PFSK-1 (cell line): ENCODE measurements around the gene PTPN22.

Experiments
- FOXP2 ChIP-seq: optimal IDR thresholded peaks from 2 replicates; pipeline ENCODE3; 2011; ENCODE audit warnings: borderline replicate concordance, control low read depth, inconsistent platforms; ENCODE audit not compliant: insufficient read depth; ENCODE audit errors: extremely low read length, extremely low read depth
- POLR2AphosphoS5 ChIP-seq: IDR thresholded peaks from 2 replicates; pipeline ENCODE4 v1.6.1; 2012; ENCODE audit warnings: low read depth, mild to moderate bottlenecking, control low read depth, low read length, moderate library complexity
- REST ChIP-seq, 2 experiments: IDR thresholded peaks; 2 replicates each; pipeline versions ENCODE4 v1.6.1 to v1.8.0; 2011 to 2012; ENCODE audit warnings: low read depth in 2 of 2, low read length in 2 of 2, control low read depth in 1 of 2, inconsistent platforms in 1 of 2, mild to moderate bottlenecking in 1 of 2, moderate library complexity in 1 of 2; ENCODE audit not compliant: insufficient read depth in 1 of 2
- SIN3A ChIP-seq: IDR thresholded peaks from 2 replicates; pipeline ENCODE4 v1.6.1; 2012; ENCODE audit warnings: mild to moderate bottlenecking, low read length, moderate library complexity, borderline replicate concordance; ENCODE audit not compliant: insufficient read depth
- TAF1 ChIP-seq: IDR thresholded peaks from 2 replicates; pipeline ENCODE4 v1.6.1; 2012; ENCODE audit warnings: low read length, control low read depth, borderline replicate concordance; ENCODE audit not compliant: insufficient read depth

The PTPN22 gene

GRCh38 chr1:113857776-113858175, 13.7 kb downstream of the PTPN22 start:
- TF ChIP-seq REST (IDR thresholded peaks at IDR 0.05; ENCODE audit: insufficient read depth in 1 of 2, low read depth in 2 of 2, low read length in 2 of 2): no peak
- no peak for TF ChIP-seq SIN3A
- no peak for TF ChIP-seq POLR2AphosphoS5
- TF ChIP-seq TAF1: no peak
- TF ChIP-seq FOXP2: no peak

- TF ChIP-seq TAF1 (no peak), FOXP2 (no peak)
These were observed 15.1 kb downstream of the PTPN22 start for GRCh38 chr1:113856401-113856790.

- TF ChIP-seq POLR2AphosphoS5: no peak
These were observed 15.7 kb downstream of the PTPN22 start for GRCh38 chr1:113855630-113856400.

GRCh38 chr1:113854234-113854633, 17.3 kb downstream of the PTPN22 start:
- TF ChIP-seq POLR2AphosphoS5 (no peak), FOXP2 (no peak), REST (IDR thresholded peaks at IDR 0.05; ENCODE audit: insufficient read depth in 1 of 2, low read depth in 2 of 2, low read length in 2 of 2) (no peak), TAF1 (no peak), SIN3A (no peak)

GRCh38 chr1:113850127-113850796, 21.2 kb downstream of the PTPN22 start:
- TF ChIP-seq TAF1 (no peak), SIN3A (no peak), FOXP2 (no peak), REST (IDR thresholded peaks at IDR 0.05; ENCODE audit: insufficient read depth in 1 of 2, low read depth in 2 of 2, low read length in 2 of 2) (no peak), POLR2AphosphoS5 (no peak)

- TF ChIP-seq FOXP2: no peak
These were observed 22.4 kb downstream of the PTPN22 start for GRCh38 chr1:113849072-113849471.
